SH-SY5Y (cell line): ENCODE measurements around the gene C5orf24.

Experiments
- GATA2 ChIP-seq: IDR thresholded peaks from 2 replicates; pipeline ENCODE4 v1.6.1; 2011; ENCODE audit warnings: mild to moderate bottlenecking, low read depth, low read length
- GATA3 ChIP-seq: IDR thresholded peaks from 2 replicates; pipeline ENCODE4 v1.6.1; 2011; ENCODE audit warnings: low read depth, mild to moderate bottlenecking, low read length, moderate library complexity

- TF ChIP-seq GATA2 (no peak), GATA3 (no peak)
Measured at GRCh38 chr5:134846641-134846960, 833 bp downstream of the C5orf24 start.
